ENCODE results near the gene XXYLT1. TPM values are rescaled to one million over a fixed set of nuclear protein-coding genes. Genes with fewer than 3 reads are reported as not detected.
"Not testable (repeated sequence)": the region's sequence is repeated elsewhere in the genome, so short reads cannot be mapped to it uniquely, and the experiment has no call there.

The XXYLT1 gene
- total and polyA plus RNA-seq, 2 of the 4 experiments (the other 2 are of a cell fraction) = 14.7 to 18.1 TPM

DNA sequence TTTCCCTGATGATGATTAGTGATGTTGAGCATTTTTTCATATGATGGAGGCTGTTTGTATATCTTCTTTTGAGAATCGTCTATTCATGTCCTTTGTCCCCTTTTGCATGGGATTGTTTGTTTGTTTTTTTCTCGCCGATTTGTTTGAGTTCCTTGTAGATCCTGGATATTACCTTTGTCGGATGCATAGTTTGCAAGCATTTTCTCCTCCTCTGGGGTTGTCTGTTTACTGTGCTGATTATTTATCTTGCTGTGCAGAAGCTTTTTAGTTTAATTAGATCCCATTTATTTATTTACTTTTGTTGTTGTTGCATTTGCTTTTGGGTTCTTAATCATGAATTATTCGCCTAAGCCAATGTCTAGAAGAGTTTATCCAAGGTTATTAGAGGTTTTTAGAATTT, 232.8 kb downstream of the XXYLT1 start:
- Histone ChIP-seq H4K8ac (ENCODE audit: low read depth in 2 of 2, low read length in 2 of 2) (no peak overlapping the region), H3K9ac (ENCODE audit: low read depth, low read length) (no peak overlapping the region), H3K36me3 (ENCODE audit: control insufficient read depth, insufficient read depth, low read length) (no peaks in the 10 kb centered on the region), H3K4me2 (ENCODE audit: low read depth, low read length) (no peak overlapping the region), H2BK20ac (ENCODE audit: low read depth, low read length) (no peak overlapping the region), H2BK15ac (ENCODE audit: low read depth, low read length) (no peak overlapping the region), H3K56ac (ENCODE audit: extremely low read depth, insufficient read depth, low read length) (no peak overlapping the region), H2BK120ac (ENCODE audit: low read depth, low read length) (no peak overlapping the region), H4K20me1 (ENCODE audit: insufficient read depth, low read length) (no peaks in the 10 kb centered on the region), H3K9me1 (ENCODE audit: insufficient read depth, low read length) (no peaks in the 10 kb centered on the region), H3K79me1 (ENCODE audit: low read depth in 1 of 2, low read length in 2 of 2) (no peaks in the 10 kb centered on the region), H3K4me1 (ENCODE audit: control insufficient read depth, insufficient read depth, low read length) (no peaks in the 10 kb centered on the region), H2BK5ac (ENCODE audit: low read depth, low read length, poor library complexity, severe bottlenecking) (no peak overlapping the region), H3K4me3 (ENCODE audit: insufficient read depth, low read depth, low read length) (no peak overlapping the region), H3K18ac (ENCODE audit: low read depth, low read length) (no peak overlapping the region), H3K23ac (ENCODE audit: low read depth, low read length) (no peak overlapping the region), H3K9me3 (ENCODE audit: control insufficient read depth, insufficient read depth, low read length) (peaks cover 4% of the 10 kb centered on the region), H4K5ac (ENCODE audit: low read depth, low read length) (no peak overlapping the region), H2AFZ (replicated peaks; ENCODE audit: low read length, poor library complexity) (no peak overlapping the region), H3K27me3 (ENCODE audit: control insufficient read depth, insufficient read depth, low read length) (peaks cover 49% of the 10 kb centered on the region), H3K27ac (ENCODE audit: insufficient read depth, low read length) (no peak overlapping the region), H3K14ac (replicated peaks; ENCODE audit: low read depth, low read length) (no peak overlapping the region), H3K4ac (ENCODE audit: low read depth, low read length) (no peak overlapping the region), H2AK5ac (ENCODE audit: low read depth, low read length) (no peak overlapping the region), H4K91ac (ENCODE audit: insufficient read depth, low read depth, low read length) (no peak overlapping the region), H2AK9ac (replicated peaks; ENCODE audit: low read depth, low read length, poor library complexity) (no peak overlapping the region)
- no CpG with 5 or more reads among the region's 5 CpGs for WGBS, 2 experiments (ENCODE audit: extremely low coverage in 2 of 2, insufficient read length in 1 of 2)
- BruUV-seq (replicated peaks) = no TSS peak
- DNase-seq (no peak), ATAC-seq (ENCODE audit: low read depth) (no peak)
- CTCF ChIA-PET = no interaction called here
- TF ChIP-seq MXI1 (IDR thresholded peaks at IDR 0.05; ENCODE audit: borderline replicate concordance, low read depth, low read length) (no peak), USF2 (IDR thresholded peaks at IDR 0.05; ENCODE audit: low read depth, low read length) (no peak), POLR2A (IDR thresholded peaks at IDR 0.05; ENCODE audit: low read depth, low read length) (no peak), RAD21 (IDR thresholded peaks at IDR 0.05; ENCODE audit: low read length) (no peak), FOS (IDR thresholded peaks at IDR 0.05; ENCODE audit: low read depth, low read length) (no peak), CHD1 (IDR thresholded peaks at IDR 0.05; ENCODE audit: low read depth, low read length) (no peak), MAZ (IDR thresholded peaks at IDR 0.05; ENCODE audit: borderline replicate concordance, low read depth, low read length) (no peak), RFX5 (IDR thresholded peaks at IDR 0.05; ENCODE audit: low read depth, low read length) (no peak), MAFK (IDR thresholded peaks at IDR 0.05; ENCODE audit: low read depth, low read length) (no peak), SMC3 (IDR thresholded peaks at IDR 0.05; ENCODE audit: low read depth, low read length) (no peak)
- in situ Hi-C loops (cut with MboI; ENCODE audit: low sequenced_read_pairs) (no loop called here), dilution Hi-C loops (cut with HindIII; ENCODE audit: low sequenced_read_pairs, unreplicated experiment) (no loop called here), intact Hi-C loops (cut with micrococcal nuclease) (no loop called here)
- POLR2A ChIA-PET (ENCODE audit: unreplicated experiment) = no interaction called here

DNA sequence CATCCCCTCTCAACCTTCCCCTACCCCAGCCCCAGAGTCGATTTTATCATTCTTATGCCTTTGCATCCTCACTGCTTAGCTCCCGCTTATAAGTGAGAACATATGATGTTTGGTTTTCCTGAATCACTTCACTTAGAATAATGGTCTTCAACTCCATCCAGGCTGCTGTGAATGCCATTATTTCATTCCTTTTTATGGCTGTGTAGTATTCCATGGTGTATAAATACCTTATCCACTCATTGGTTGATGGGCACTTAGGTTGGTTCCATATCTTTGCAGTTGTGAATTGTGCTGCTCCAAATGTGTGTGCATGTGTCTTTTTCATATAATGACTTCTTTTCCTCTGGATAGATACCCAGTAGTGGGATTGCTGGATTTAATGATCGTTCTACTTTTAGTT, 233.4 kb downstream of the XXYLT1 start:
- H3K4me1 ChIP-seq (ENCODE audit: control insufficient read depth, insufficient read depth, low read length); H3K4ac ChIP-seq (ENCODE audit: low read depth, low read length); H4K5ac ChIP-seq (ENCODE audit: low read depth, low read length); CTCF ChIA-PET; H3K4me3 ChIP-seq (ENCODE audit: insufficient read depth, low read depth, low read length); H3K9ac ChIP-seq (ENCODE audit: low read depth, low read length); H3K27ac ChIP-seq (ENCODE audit: insufficient read depth, low read length); DNase-seq; intact Hi-C loops (cut with micrococcal nuclease); ATAC-seq (ENCODE audit: low read depth); H2AK9ac ChIP-seq (replicated peaks; ENCODE audit: low read depth, low read length, poor library complexity); H3K14ac ChIP-seq (replicated peaks; ENCODE audit: low read depth, low read length); H4K20me1 ChIP-seq (ENCODE audit: insufficient read depth, low read length); H3K4me2 ChIP-seq (ENCODE audit: low read depth, low read length); H3K79me1 ChIP-seq (ENCODE audit: low read depth in 1 of 2, low read length in 2 of 2); H2BK15ac ChIP-seq (ENCODE audit: low read depth, low read length); BruUV-seq (replicated peaks); H2BK120ac ChIP-seq (ENCODE audit: low read depth, low read length); H3K18ac ChIP-seq (ENCODE audit: low read depth, low read length); H3K9me1 ChIP-seq (ENCODE audit: insufficient read depth, low read length); in situ Hi-C loops (cut with MboI; ENCODE audit: low sequenced_read_pairs); H2BK5ac ChIP-seq (ENCODE audit: low read depth, low read length, poor library complexity, severe bottlenecking); H4K8ac ChIP-seq (ENCODE audit: low read depth in 2 of 2, low read length in 2 of 2); dilution Hi-C loops (cut with HindIII; ENCODE audit: low sequenced_read_pairs, unreplicated experiment); POLR2A ChIA-PET (ENCODE audit: unreplicated experiment); H4K91ac ChIP-seq (ENCODE audit: insufficient read depth, low read depth, low read length); H3K56ac ChIP-seq (ENCODE audit: extremely low read depth, insufficient read depth, low read length); H2AFZ ChIP-seq (replicated peaks; ENCODE audit: low read length, poor library complexity); H2BK20ac ChIP-seq (ENCODE audit: low read depth, low read length); H3K23ac ChIP-seq (ENCODE audit: low read depth, low read length); H2AK5ac ChIP-seq (ENCODE audit: low read depth, low read length); H3K9me3 ChIP-seq (ENCODE audit: control insufficient read depth, insufficient read depth, low read length); H3K36me3 ChIP-seq (ENCODE audit: control insufficient read depth, insufficient read depth, low read length): not testable (repeated sequence)
- peaks cover 45% of the 10 kb centered on the region for H3K27me3 ChIP-seq (ENCODE audit: control insufficient read depth, insufficient read depth, low read length)
- no CpG with 5 or more reads among the region's 3 CpGs for whole genome bisulfite sequencing, 2 experiments (ENCODE audit: extremely low coverage in 2 of 2, insufficient read length in 1 of 2)

Data from IMR-90 (cell line).